Liver (tissue), 9 donors: Measurements from ENCODE around the gene PTK6. TPM values are rescaled to one million over a fixed set of nuclear protein-coding genes. Genes with fewer than 3 reads are reported as not detected.

Source experiments
- DNase-seq: peaks from one replicate; pipeline ENCODE4 v3.0.0-alpha.2; 2017; ENCODE audit warnings: low spot score
- H3K27ac ChIP-seq, 2 donors: one replicate each; pipeline ENCODE4 v1.7.0; 2013; ENCODE audit warnings: inconsistent platforms in 2 of 2, low read length in 2 of 2, control low read depth in 1 of 2, low read depth in 1 of 2, mild to moderate bottlenecking in 1 of 2
- H3K27me3 ChIP-seq, 4 donors: one replicate each; pipeline versions ENCODE4 v1.6.1 to v1.7.0; 2013; ENCODE audit warnings: low read length in 3 of 4, inconsistent platforms in 1 of 4, mild to moderate bottlenecking in 1 of 4, moderate library complexity in 1 of 4; ENCODE audit not compliant: control insufficient read depth in 4 of 4, insufficient read depth in 4 of 4
- H3K36me3 ChIP-seq, 4 donors: one replicate each; pipeline versions ENCODE4 v1.6.1 to v1.7.0; 2013; ENCODE audit warnings: low read length in 3 of 4, mild to moderate bottlenecking in 3 of 4, low read depth in 1 of 4, moderate library complexity in 1 of 4; ENCODE audit not compliant: control insufficient read depth in 4 of 4, insufficient read depth in 3 of 4
- H3K4me1 ChIP-seq, 4 donors: one replicate each; pipeline versions ENCODE4 v1.6.1 to v1.7.0; 2013; ENCODE audit warnings: low read length in 3 of 4, mild to moderate bottlenecking in 3 of 4, moderate library complexity in 1 of 4; ENCODE audit not compliant: control insufficient read depth in 4 of 4, insufficient read depth in 4 of 4
- H3K4me3 ChIP-seq, 3 donors: one replicate each; pipeline versions ENCODE4 v1.6.1 to v1.7.0; 2013; ENCODE audit warnings: low read length in 3 of 3, control low read depth in 1 of 3, low read depth in 1 of 3, mild to moderate bottlenecking in 1 of 3
- H3K9ac ChIP-seq, 2 donors: one replicate each; pipeline ENCODE4 v1.7.0; 2013; ENCODE audit warnings: low read length in 2 of 2, mild to moderate bottlenecking in 2 of 2, moderate library complexity in 2 of 2, control low read depth in 1 of 2, low read depth in 1 of 2
- H3K9me3 ChIP-seq, 4 donors: one replicate each; pipeline versions ENCODE4 v1.6.1 to v1.7.0; 2013; ENCODE audit warnings: low read length in 3 of 4; ENCODE audit not compliant: control insufficient read depth in 4 of 4
- EGR1 ChIP-seq, 2 donors: IDR thresholded peaks; 2 replicates each; pipeline ENCODE4 v1.6.1; 2016 to 2018; ENCODE audit warnings: antibody characterized with exemption in 2 of 2, low read depth in 2 of 2
- FOXA1 ChIP-seq: IDR thresholded peaks from 2 replicates; pipeline ENCODE4 v1.6.1; 2016; ENCODE audit warnings: antibody characterized with exemption
- FOXA2 ChIP-seq: IDR thresholded peaks from 2 replicates; pipeline ENCODE4 v1.6.1; 2016; ENCODE audit warnings: antibody characterized with exemption
- GABPA ChIP-seq, 2 donors: IDR thresholded peaks in 1 of 2; conservative IDR thresholded peaks in 1 of 2; 2 replicates each; pipeline ENCODE4 v1.6.1; 2016; ENCODE audit warnings: antibody characterized with exemption in 2 of 2, mild to moderate bottlenecking in 1 of 2, moderate library complexity in 1 of 2
- HNF4A ChIP-seq, 2 donors: conservative IDR thresholded peaks; 2 replicates each; pipeline ENCODE4 v1.6.1; 2016; ENCODE audit warnings: antibody characterized with exemption in 2 of 2, mild to moderate bottlenecking in 2 of 2
- HNF4G ChIP-seq: IDR thresholded peaks from 2 replicates; pipeline ENCODE4 v1.6.1; 2016; ENCODE audit warnings: antibody characterized with exemption
- MAX ChIP-seq: IDR thresholded peaks from 2 replicates; pipeline ENCODE4 v1.6.1; 2016; ENCODE audit warnings: antibody characterized with exemption
- RAD21 ChIP-seq, 2 donors: IDR thresholded peaks; 2 replicates each; pipeline ENCODE4 v1.6.1; 2016; ENCODE audit warnings: antibody characterized with exemption in 2 of 2, mild to moderate bottlenecking in 2 of 2
- RXRA ChIP-seq, 2 donors: IDR thresholded peaks; 2 replicates each; pipeline ENCODE4 v1.6.1; 2017 to 2018; ENCODE audit warnings: antibody characterized with exemption in 2 of 2, mild to moderate bottlenecking in 1 of 2
- SP1 ChIP-seq: IDR thresholded peaks from 2 replicates; pipeline ENCODE4 v1.6.1; 2018; ENCODE audit warnings: antibody characterized with exemption, mild to moderate bottlenecking
- YY1 ChIP-seq: IDR thresholded peaks from 2 replicates; pipeline ENCODE4 v1.6.1; 2016; ENCODE audit warnings: antibody characterized with exemption, mild to moderate bottlenecking
- ZBTB33 ChIP-seq: IDR thresholded peaks from 2 replicates; pipeline ENCODE4 v1.6.1; 2016; ENCODE audit warnings: antibody characterized with exemption
- WGBS: extraction: QIAGEN DNeasy Blood & Tissue Kit; methylation state at CpG from one replicate; pipeline ENCODE4 v1.1.7; 2013; 5-methylcytosine and 5-hydroxymethylcytosine counted together
- polyA plus RNA-seq, 2 donors: library from polyadenylated mRNA; stranded (reverse) in 1 of 2; unstranded in 1 of 2; fragments of 200-250 nt in 1 of 2; fragments of >200 nt in 1 of 2; fragmentation: Nextera tagmentation in 1 of 2; extraction: Ambion mirVana in 1 of 2; gene quantifications; one replicate each; pipeline versions ENCODE4 v1.2.1 to v1.2.3, GENCODE V29; 2013 to 2015
- total RNA-seq, 2 donors: library from RNA; depleted of rRNA; stranded (reverse); fragments of >200 nt; gene quantifications; one replicate each; pipeline ENCODE4 v1.2.3, GENCODE V29; 2014
- donor health status: healthy.
- donor health status: healthy.
- donor health status: healthy.
- donor health status: healthy.
- donor health status: healthy.

Gene PTK6
- total and polyA plus RNA-seq, 4 donors = 0.05 to 1.2 (median 0.23) TPM

DNA sequence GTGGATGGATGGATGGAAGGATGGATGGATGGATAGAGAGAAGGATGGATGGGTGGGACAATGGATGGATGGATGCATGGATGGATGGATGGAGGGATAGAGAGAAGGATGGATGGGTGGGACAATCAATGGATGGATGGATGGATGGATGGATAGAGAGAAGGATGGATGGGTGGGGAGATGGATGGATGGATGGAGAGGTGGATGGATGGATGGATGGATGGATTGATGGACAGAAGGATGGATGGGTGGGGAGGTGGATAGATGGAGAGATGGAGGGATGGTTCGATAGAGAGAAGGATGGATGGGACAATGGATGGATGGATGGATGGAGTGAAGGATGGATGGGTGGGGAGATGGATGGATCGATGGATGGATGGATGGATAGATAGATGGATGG, 44.7 kb downstream of the PTK6 start:
- WGBS = 82% methylated on average over 2 of the region's 2 CpGs

DNA sequence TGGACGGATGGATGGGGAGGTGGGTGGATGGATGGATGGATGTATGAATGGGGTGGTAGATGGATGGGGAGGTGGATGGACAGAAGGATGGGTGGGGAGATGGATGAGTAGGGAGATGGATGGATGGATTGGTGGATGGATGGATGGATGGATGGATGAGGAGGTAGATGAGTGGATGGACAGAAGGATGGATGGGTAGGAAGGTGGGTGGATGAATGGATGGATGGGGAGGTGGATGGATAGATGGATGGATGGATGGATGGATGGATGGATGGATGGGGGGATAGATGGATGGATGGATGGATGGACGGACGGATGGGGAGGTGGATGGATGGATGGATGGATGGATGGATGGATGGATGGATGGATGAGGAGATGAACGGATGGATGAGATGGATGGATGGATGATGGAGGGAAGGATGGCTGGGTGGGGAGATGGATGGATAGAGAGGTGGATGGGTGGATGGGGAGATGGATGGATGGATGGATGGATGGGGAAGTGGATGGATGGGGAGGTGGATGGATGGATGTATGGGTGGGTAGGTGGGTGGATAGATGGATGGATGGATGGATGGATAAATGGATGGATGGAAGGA, 45.4 kb downstream of the PTK6 start:
- Histone ChIP-seq H3K36me3 (no peaks in the 10 kb centered on the region), H3K4me3 (no peak overlapping the region), H3K4me1 (peaks cover 0 to 9% (median 6%) of the 10 kb centered on the region in 4 donors), H3K27me3 (peaks cover 2 to 9% (median 5%) of the 10 kb centered on the region in 4 donors), H3K27ac (no peak overlapping the region), H3K9ac (no peak overlapping the region), H3K9me3 (no peaks in the 10 kb centered on the region)
- no peak for TF ChIP-seq HNF4A (conservative IDR thresholded peaks at IDR 0.05)
- no peak for TF ChIP-seq GABPA (IDR thresholded peaks at IDR 0.05 in 1 of 2, conservative IDR thresholded peaks at IDR 0.05 in 1 of 2)
- no peak for TF ChIP-seq ZBTB33
- no peak for TF ChIP-seq RXRA (IDR thresholded peaks at IDR 0.05)
- TF ChIP-seq MAX = no peak
- no peak for TF ChIP-seq SP1
- TF ChIP-seq FOXA1 = no peak
- no peak for DNase-seq
- 65% methylated on average over 4 of the region's 4 CpGs for WGBS

More for the DNA sequence above, 44.7 kb downstream of the PTK6 start:
- H3K4me1 ChIP-seq = peaks cover 0 to 9% (median 6%) of the 10 kb centered on the region in 4 donors
- H3K27me3 ChIP-seq = peaks cover 0 to 8% (median 3%) of the 10 kb centered on the region in 4 donors
- H3K36me3 ChIP-seq = no peaks in the 10 kb centered on the region
- no peak for DNase-seq
- no peaks in the 10 kb centered on the region for H3K9me3 ChIP-seq
- no peak for TF ChIP-seq RAD21 (IDR thresholded peaks at IDR 0.05)
- no peak for TF ChIP-seq YY1
- TF ChIP-seq EGR1 (IDR thresholded peaks at IDR 0.05; ENCODE audit: low read depth in 2 of 2) = no peak
- no peak for TF ChIP-seq FOXA2
- TF ChIP-seq RXRA (IDR thresholded peaks at IDR 0.05) = no peak
- no peak for TF ChIP-seq SP1
- TF ChIP-seq ZBTB33 = no peak
- H3K9ac ChIP-seq = no peak overlapping the region
- H3K4me3 ChIP-seq = no peak overlapping the region
- no peak overlapping the region for H3K27ac ChIP-seq

DNA sequence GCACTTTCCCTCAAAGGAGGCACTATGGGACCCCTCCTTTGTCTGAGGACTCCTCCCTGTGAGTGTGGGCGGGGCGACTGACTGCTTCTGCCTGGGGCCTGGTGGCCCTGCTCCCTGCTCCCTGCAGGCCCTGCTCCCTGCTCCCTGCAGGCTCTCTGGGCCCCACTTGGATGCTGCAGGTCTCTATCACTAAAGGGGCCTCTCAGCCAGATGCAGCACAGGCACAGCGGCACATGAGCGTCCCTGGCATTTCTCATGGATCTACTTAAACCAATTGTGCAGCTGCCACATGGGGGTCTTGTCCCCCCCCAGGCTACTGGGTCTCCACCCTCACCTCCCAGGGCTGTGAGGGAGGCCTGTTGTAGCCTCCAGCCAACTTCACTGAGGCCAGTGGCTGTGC, 46.1 kb downstream of the PTK6 start:
- H3K27me3 ChIP-seq = peaks cover 2 to 9% (median 5%) of the 10 kb centered on the region in 4 donors
- DNase-seq = no peak
- no peak overlapping the region for H3K9ac ChIP-seq
- H3K4me1 ChIP-seq = peaks cover 0 to 3% (median 0%) of the 10 kb centered on the region in 4 donors
- H3K4me3 ChIP-seq = no peak overlapping the region
- 75% methylated on average over 4 of the region's 4 CpGs for WGBS
- H3K27ac ChIP-seq = no peak overlapping the region
- TF ChIP-seq HNF4G = no peak
- no peak for TF ChIP-seq SP1
- TF ChIP-seq RXRA (IDR thresholded peaks at IDR 0.05) = no peak
- no peaks in the 10 kb centered on the region for H3K36me3 ChIP-seq
- H3K9me3 ChIP-seq = peaks cover 0 to 2% (median 0%) of the 10 kb centered on the region in 4 donors
